HG02943 (cell line): Measurements from ENCODE around the gene NLGN1.

Experiments
- ATAC-seq: cut with Tn5 transposase; IDR thresholded peaks from one replicate; pipeline ENCODE4 v1.9.1; 2021; ENCODE audit warnings: mild to moderate bottlenecking, low read depth, moderate library complexity; ENCODE audit not compliant: unreplicated experiment

Gene NLGN1

GRCh38 chr3:173939331-173939730 lies 541.8 kb downstream of the NLGN1 start:
- no peak for ATAC-seq

DNA sequence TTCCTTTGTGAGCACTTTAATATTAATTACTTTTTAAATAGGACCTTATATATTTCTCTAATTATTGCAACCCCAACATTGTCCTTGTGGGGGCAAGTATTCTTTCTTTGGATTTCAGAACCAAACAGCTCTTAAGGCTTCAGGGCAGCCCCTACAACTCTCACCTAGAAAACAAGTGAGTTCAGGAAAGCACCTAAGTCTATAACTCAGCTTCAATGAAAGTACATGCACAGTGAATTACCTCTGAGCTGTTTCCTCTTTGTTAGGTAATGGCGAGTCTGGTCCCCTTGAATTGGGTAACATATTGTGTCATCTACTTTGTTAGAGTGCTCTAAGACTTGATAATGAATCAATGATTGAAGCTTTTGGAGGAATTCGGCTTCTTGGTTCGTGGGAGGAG lies 545.7 kb downstream of the NLGN1 start:
- ATAC-seq, result no peak

DNA sequence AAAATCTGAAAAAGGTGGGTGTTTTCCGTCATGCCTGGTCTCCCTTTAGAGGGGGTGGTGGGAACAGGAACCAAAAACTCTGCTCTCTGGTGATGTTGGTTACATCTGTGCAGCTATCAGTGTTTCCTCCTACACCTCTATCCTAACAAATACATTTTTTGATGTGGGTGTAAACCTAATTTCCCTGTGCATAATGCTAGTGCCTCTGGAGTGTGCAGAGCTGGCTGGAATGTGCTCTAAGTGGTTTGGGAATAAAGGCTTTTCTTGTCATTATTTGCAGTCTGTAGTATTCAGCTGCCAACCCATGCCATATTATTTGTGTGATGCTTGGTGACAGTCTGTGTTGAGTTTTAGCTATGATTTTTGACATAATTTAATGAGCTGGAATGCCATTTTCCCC lies 547.6 kb downstream of the NLGN1 start:
- no peak for ATAC-seq

DNA sequence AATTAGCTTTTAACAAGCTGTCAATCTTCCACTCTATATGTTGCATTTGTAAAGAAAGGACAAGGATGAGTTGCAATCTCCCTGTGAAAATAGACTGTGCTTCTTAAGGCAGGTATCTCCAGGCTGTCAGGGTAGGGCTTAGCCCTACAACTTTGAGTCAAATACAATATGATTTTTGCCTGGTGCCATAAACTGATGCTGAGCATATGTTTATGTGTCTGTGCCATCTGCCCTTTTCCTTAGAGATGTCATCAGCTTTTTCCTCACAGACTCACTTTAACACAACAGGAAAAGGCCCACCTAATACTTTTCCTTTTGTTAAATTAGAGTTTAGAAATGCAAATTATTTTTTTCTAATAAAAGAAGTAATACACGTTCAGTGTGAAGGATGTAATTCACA lies 548.3 kb downstream of the NLGN1 start:
- ATAC-seq, result no peak

DNA sequence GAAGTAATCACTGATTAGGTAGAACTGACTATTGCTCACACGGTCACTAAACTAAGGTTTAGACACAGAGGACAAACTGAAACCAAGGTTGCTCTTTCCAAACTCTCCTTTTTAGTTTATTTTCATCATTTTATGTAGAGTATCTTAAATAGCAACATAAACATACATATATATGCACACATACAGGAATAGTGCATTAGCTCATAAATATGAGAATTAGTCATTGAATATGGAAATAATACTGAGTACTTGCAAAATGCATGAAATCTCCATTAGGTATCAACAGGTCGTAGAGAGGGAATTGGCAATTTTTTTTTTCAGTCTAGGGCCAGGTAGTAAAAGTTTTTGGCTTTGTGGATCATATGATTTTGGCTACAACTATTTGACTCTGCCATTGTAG lies 557.1 kb downstream of the NLGN1 start:
- ATAC-seq, result no peak

DNA sequence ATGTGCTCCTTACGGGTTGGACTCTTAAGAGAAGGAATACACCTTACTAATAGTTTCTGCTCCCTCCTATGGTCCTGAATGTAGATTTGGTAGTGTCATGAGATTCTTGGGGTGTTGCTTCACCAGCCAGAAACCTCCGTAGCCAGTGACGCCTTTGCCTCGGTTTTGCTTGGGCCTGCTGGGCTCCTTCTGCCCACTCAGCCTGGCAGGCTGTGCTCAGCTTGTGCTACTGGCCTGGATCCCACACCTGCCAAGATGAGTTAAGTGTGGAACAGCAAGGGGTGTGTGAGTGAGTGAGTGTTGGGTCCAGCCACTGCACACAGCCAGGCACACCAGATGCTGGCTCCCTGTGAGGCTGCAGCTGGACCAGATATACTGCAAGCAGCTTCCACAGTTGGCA lies 560.1 kb downstream of the NLGN1 start:
- ATAC-seq, result no peak

DNA sequence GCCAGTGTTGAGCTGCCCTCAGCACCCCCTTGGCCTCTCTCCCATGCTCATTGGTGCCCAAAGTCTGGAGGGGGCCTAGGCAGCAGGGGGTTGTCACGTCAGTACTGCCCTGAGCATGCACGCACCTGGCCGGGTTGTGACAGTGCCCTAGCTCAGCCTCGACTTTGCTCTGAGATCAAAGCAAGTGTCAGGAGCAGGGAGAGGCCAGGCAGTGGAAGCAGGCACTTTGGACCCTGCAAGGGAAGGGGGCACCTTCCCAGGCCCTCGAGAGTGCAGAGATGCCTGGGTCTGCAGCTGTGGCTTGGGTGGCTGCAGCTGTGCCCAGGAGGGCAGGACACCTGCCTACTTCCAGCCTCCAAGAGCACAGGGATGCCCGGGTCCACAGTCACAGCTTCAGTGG lies 561.3 kb downstream of the NLGN1 start:
- no peak for ATAC-seq

GRCh38 chr3:173970281-173970680 lies 572.7 kb downstream of the NLGN1 start:
- no peak for ATAC-seq

GRCh38 chr3:173976281-173976680 lies 578.7 kb downstream of the NLGN1 start:
- ATAC-seq, result no peak

- ATAC-seq, result no peak
These were observed 580.2 kb downstream of the NLGN1 start for GRCh38 chr3:173977747-173978146.

DNA sequence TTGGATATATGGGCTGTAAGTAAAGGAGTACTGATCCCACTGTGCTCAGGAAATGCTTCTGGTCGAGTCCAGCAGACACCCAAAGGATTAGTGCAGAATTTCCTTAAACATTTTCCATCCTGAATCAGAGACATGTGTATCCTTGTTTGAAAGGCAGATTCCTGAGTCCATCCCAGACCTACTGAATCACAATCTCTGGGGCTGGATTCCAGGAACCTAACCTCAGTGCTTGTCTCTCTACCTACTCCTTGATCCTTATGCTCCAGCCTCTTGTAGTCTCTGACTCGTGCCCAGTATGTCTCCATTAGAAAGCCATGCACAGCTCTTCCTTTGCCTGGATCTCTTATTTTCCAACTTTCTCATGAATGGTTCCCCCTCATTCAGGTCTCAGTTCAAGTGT lies 585.8 kb downstream of the NLGN1 start:
- ATAC-seq, result no peak

- ATAC-seq, result no peak
These were observed 589.4 kb downstream of the NLGN1 start for GRCh38 chr3:173986861-173987410.

DNA sequence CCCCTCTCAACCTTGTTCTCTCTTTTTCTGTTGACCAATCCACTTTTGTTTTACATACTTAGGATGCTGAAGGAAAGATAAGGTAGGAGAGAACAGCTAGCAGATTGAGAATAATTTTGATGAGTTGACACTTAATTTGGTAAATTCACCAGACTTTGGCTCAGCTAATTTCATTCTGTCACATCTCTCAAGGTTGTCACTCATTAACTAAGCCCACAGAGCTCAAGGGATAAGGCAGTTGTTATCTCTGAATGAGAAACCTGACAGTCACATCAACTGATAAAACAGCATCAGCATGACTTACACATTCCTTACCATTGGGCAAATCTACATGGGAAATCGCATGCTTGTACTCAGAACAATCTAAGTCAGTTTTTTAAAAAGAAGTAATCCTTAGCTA lies 591.4 kb downstream of the NLGN1 start:
- no peak for ATAC-seq

DNA sequence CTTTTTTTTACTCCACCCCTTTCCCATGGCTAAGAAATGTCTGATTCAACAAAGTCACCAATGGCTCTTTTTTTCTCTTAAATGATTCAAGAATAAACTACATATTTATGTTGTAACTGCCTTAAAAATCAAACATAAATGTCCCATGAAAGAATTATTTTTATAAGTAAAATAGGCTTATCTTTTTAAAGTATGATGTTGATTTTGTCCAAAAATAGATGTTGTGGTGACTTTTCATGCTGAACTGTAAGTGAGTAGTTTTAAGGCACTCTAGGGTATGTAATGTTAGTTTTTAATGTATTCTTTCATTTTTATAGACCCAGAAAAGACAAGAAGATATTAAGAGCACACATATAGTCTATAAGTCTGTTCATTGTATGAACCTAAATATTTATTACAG lies 594.9 kb downstream of the NLGN1 start:
- ATAC-seq, result no peak

- no peak for ATAC-seq
These were observed 595.8 kb downstream of the NLGN1 start for GRCh38 chr3:173993299-173993698.

DNA sequence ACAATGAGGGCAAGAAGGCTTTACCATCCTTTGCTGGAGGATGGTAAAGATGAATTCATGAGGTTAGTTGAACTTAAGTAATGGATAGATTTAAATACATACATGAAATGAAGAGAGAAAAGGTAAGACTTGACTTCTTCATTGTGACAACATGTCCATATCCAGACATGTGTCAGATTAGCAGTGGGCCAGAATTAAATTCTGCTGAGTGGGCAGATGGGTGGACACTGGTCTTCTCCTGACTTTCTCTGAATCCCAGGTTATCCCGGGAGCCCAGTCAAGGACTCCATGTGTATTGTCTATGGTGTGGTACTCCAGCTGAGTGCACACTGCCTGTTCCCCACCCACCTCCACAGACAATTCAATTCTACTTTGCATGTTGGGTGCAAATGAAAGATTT lies 603.1 kb downstream of the NLGN1 start:
- no peak for ATAC-seq

DNA sequence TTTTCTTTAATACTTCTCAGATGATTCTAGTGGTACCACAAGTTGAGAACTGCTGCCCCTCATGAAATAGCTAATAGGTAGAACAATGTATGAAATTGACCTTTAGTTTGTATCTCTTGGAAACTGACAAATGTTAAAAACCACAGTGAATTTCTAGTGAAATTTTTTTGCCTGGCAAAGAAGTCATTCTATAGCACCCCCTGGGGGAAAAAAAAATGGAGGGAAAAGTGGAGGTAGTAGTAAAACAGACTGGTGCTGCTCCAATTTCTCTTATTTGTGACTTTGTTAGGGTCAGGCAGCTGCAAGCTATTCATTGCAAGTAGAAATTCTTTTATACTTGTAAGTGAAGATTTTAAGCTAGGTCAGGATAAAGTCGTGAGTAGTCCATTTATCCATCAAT lies 605.0 kb downstream of the NLGN1 start:
- no peak for ATAC-seq

DNA sequence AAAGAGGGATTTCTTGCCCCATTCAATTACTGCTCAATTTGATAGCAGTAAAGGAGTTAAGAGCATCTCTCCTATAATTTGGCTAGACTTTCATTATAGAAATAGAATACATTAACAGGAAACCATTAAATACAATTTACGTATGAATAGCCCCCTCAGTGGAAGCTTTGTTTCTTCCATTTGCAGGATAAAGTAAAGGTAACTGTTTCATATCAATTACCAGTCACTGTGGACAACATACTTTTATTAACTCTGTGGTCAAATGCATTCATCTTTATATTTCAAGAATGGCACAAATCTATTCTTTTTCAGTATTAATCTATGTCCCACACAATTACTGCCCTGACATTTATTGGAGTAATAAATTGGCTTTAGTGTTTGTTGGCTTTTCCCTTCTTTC lies 613.4 kb downstream of the NLGN1 start:
- no peak for ATAC-seq

GRCh38 chr3:174016186-174016585 lies 618.6 kb downstream of the NLGN1 start:
- no peak for ATAC-seq

- no peak for ATAC-seq
These were observed 622.6 kb downstream of the NLGN1 start for GRCh38 chr3:174020156-174020555.

GRCh38 chr3:174023421-174023820 lies 625.9 kb downstream of the NLGN1 start:
- ATAC-seq, result no peak

DNA sequence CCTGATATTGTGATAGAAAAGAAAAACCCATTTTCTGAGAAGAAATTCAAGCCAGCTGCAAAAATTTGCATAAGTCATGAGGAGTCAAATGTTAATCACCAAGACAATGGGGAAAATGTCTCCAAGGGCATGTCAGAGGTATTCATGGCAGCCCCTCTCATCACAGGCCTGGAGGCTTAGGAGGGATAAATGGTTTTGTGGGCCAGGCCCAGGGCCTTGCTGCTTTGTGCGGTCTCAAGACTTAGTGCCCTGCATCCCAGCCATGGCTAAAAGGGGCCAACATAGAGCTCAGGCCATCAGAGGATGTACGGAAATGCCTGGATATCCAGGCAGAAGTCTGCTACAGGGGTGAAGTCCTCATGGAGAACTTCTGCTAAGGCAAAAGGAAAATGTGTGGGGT lies 631.1 kb downstream of the NLGN1 start:
- ATAC-seq, result no peak

- no peak for ATAC-seq
These were observed 637.9 kb downstream of the NLGN1 start for GRCh38 chr3:174035328-174035886.
